HepG2 (cell line): Measurements from ENCODE around the gene ARGLU1. TPM values are rescaled to one million over a fixed set of nuclear protein-coding genes. Genes with fewer than 3 reads are reported as not detected.

Source experiments
- ATAC-seq: fragments of 200-7000 bp; cut with Tn5 transposase; 3 replicates; pipeline ENCODE4 v1.9.1; 2020; ENCODE audit warnings: mild to moderate bottlenecking, moderate library complexity
- BruUV-seq: library from RNA; stranded (reverse); fragments of 400-500 nt; replicated peaks from 2 replicates; lab custom pipeline; 2021; lab: Mats Ljungman, UMichigan
- CTCF ChIA-PET: fragments of 300-600 bp; formaldehyde crosslinking; extraction: SDS; loops from one replicate; lab custom pipeline; 2021; ENCODE audit warnings: low total read pairs, inconsistent platforms, low intra/inter-chr PET ratio; lab: Yijun Ruan, JAX
- POLR2A ChIA-PET: fragments of 350-600 bp; sonication (Branson Sonifier 250); formaldehyde crosslinking; loops from one replicate; lab custom pipeline; 2020; ENCODE audit warnings: antibody characterized with exemption, inconsistent platforms; lab: Yijun Ruan, JAX
- DNase-seq: peaks from one replicate; pipeline ENCODE4 v3.0.0-alpha.2; 2015; ENCODE audit warnings: low spot score
- FAIRE-seq: peaks from 3 replicates; lab custom pipeline; 2011; peaks lifted over from hg19 to GRCh38; lab: Jason Lieb, UNC
- H2AFZ ChIP-seq: one replicate; pipeline ENCODE4 v1.6.1; 2011; ENCODE audit warnings: low read length, inconsistent platforms
- H3K27ac ChIP-seq: fragments of 300-600 bp; 3 replicates; pipeline ENCODE4 v1.8.0; 2011; ENCODE audit warnings: mixed run types, mild to moderate bottlenecking, mixed read lengths, low read length, inconsistent platforms; ENCODE audit not compliant: insufficient read depth; ENCODE audit errors: extremely low read length
- H3K27me3 ChIP-seq, 2 experiments: fragments of 200-600 bp in 1 of 2; 2 replicates in 1 of 2; 3 replicates in 1 of 2; pipeline versions ENCODE4 v1.6.0 to v1.8.0; 2011; ENCODE audit warnings: low read length in 2 of 2, mild to moderate bottlenecking in 2 of 2, moderate library complexity in 2 of 2, inconsistent platforms in 1 of 2; ENCODE audit not compliant: insufficient read depth in 2 of 2, control insufficient read depth in 1 of 2
- H3K36me3 ChIP-seq, 2 experiments: fragments of 200-600 bp in 1 of 2; replicated peaks in 1 of 2; 2 replicates in 1 of 2; 3 replicates in 1 of 2; pipeline versions ENCODE4 v1.5.1 to v1.8.0; 2011; ENCODE audit warnings: low read length in 2 of 2, inconsistent platforms in 1 of 2; ENCODE audit not compliant: insufficient read depth in 2 of 2, control insufficient read depth in 1 of 2
- H3K4me1 ChIP-seq: 2 replicates; pipeline ENCODE4 v1.5.1; 2012; ENCODE audit warnings: low read length, inconsistent platforms; ENCODE audit not compliant: insufficient read depth
- H3K4me2 ChIP-seq: 2 replicates; pipeline ENCODE4 v1.6.0; 2011; ENCODE audit warnings: low read depth, low read length, inconsistent platforms
- H3K4me3 ChIP-seq, 3 experiments: fragments of 200-600 bp in 1 of 3; sonication (generic), shearing (Covaris generic) in 1 of 3; replicated peaks in 1 of 3; 2 replicates each; pipeline ENCODE4 v1.5.1; 2011 to 2016; ENCODE audit warnings: low read length in 3 of 3, inconsistent platforms in 2 of 3, low read depth in 2 of 3, mild to moderate bottlenecking in 2 of 3, control low read depth in 1 of 3, mixed read lengths in 1 of 3; ENCODE audit not compliant: insufficient read depth in 1 of 3
- H3K79me2 ChIP-seq: one replicate; pipeline ENCODE4 v1.6.1; 2011; ENCODE audit warnings: low read length, inconsistent platforms; ENCODE audit not compliant: insufficient read depth
- H3K9ac ChIP-seq: 2 replicates; pipeline ENCODE4 v1.6.0; 2011; ENCODE audit warnings: mild to moderate bottlenecking, low read depth, low read length, inconsistent platforms; ENCODE audit not compliant: insufficient read depth
- H3K9me3 ChIP-seq: 2 replicates; pipeline ENCODE4 v1.5.1; 2012; ENCODE audit warnings: mild to moderate bottlenecking, low read length
- H4K20me1 ChIP-seq: 2 replicates; pipeline ENCODE4 v1.6.0; 2011; ENCODE audit warnings: inconsistent platforms, mild to moderate bottlenecking, low read length, moderate library complexity; ENCODE audit not compliant: insufficient read depth
- ERF ChIP-seq: IDR thresholded peaks from 2 replicates; pipeline ENCODE4 v1.6.1; 2018; ENCODE audit warnings: missing biosample characterization, missing genetic modification reagents
- FLYWCH1 ChIP-seq: sonication (generic); formaldehyde crosslinking; IDR thresholded peaks from 2 replicates; pipeline ENCODE4 v1.8.1; 2023; ENCODE audit warnings: mild to moderate bottlenecking, missing genetic modification reagents
- FOXO1 ChIP-seq: sonication (generic); formaldehyde crosslinking; IDR thresholded peaks from 2 replicates; pipeline ENCODE4 v1.4.0; 2020; ENCODE audit warnings: missing genetic modification reagents
- HNRNPL ChIP-seq: fragments of 200-400 bp; formaldehyde crosslinking; IDR thresholded peaks from 2 replicates; pipeline ENCODE4 v1.6.1; 2017; ENCODE audit warnings: mild to moderate bottlenecking, low read depth, low read length
- NR0B2 ChIP-seq: sonication (generic); formaldehyde crosslinking; IDR thresholded peaks from 2 replicates; pipeline ENCODE4 v1.4.0; 2020; ENCODE audit warnings: mild to moderate bottlenecking, missing genetic modification reagents
- PHF5A ChIP-seq: IDR thresholded peaks from one replicate; pipeline ENCODE4 v1.6.1; 2018; ENCODE audit warnings: low read depth, missing genetic modification reagents; ENCODE audit not compliant: unreplicated experiment
- TIGD3 ChIP-seq: sonication (generic); formaldehyde crosslinking; IDR thresholded peaks from 2 replicates; pipeline ENCODE4 v1.5.1; 2020; ENCODE audit warnings: mild to moderate bottlenecking, missing genetic modification reagents, borderline replicate concordance
- U2AF2 ChIP-seq: fragments of 200-400 bp; formaldehyde crosslinking; IDR thresholded peaks from 2 replicates; pipeline ENCODE4 v1.6.1; 2017; ENCODE audit warnings: low read depth, mild to moderate bottlenecking, low read length
- ZC3H13 ChIP-seq: sonication (generic); formaldehyde crosslinking; IDR thresholded peaks from 2 replicates; pipeline ENCODE4 v1.8.1; 2023; ENCODE audit warnings: mild to moderate bottlenecking, missing genetic modification reagents, moderate library complexity
- ZNF274 ChIP-seq: sonication (generic); formaldehyde crosslinking; IDR thresholded peaks from 2 replicates; pipeline ENCODE4 v1.5.1; 2020; ENCODE audit warnings: mild to moderate bottlenecking, missing genetic modification reagents
- ZNF547 ChIP-seq: sonication (generic); formaldehyde crosslinking; IDR thresholded peaks from 2 replicates; pipeline ENCODE4 v1.5.1; 2020; ENCODE audit warnings: mild to moderate bottlenecking, missing genetic modification reagents
- ZSCAN25 ChIP-seq: sonication (generic); formaldehyde crosslinking; IDR thresholded peaks from 2 replicates; pipeline ENCODE4 v1.8.0; 2022; ENCODE audit warnings: mild to moderate bottlenecking, missing genetic modification reagents
- WGBS: methylation state at CpG from one replicate; pipeline ENCODE4 v1.1.6; 2017; ENCODE audit warnings: low lambda C conversion rate; 5-methylcytosine and 5-hydroxymethylcytosine counted together
- in situ Hi-C: cut with HindIII; loops from 2 replicates; pipeline ENCODE4 v1.10.0; 2017; ENCODE audit warnings: low pct_unique_long_range_greater_than_20kb; ENCODE audit not compliant: extremely low pct_ligation_motif_present
- intact Hi-C: fragments of 100-400 bp; cut with micrococcal nuclease; formaldehyde crosslinking; loops from one replicate; pipeline ENCODE4 v1.10.0; 2022; ENCODE audit not compliant: unreplicated experiment
- polyA plus RNA-seq, 8 experiments: library from polyadenylated mRNA; depleted of rRNA in 3 of 8; stranded (reverse) in 7 of 8; unstranded in 1 of 8; fragments of >200 nt; fragmentation: Illumina TruSeq in 4 of 8; extraction: Trizol in 4 of 8; gene quantifications; 2 replicates each; pipeline versions ENCODE4 v1.2.1 to v1.2.3, GENCODE V29; 2011 to 2016; ENCODE audit warnings: low read depth in 4 of 8, missing spikeins in 1 of 8, mixed read lengths in 1 of 8; ENCODE audit not compliant: insufficient read depth in 1 of 8
- total RNA-seq, 5 experiments: library from RNA; depleted of rRNA; stranded (reverse); fragments of >200 nt; fragmentation: Illumina TruSeq; extraction: Trizol; gene quantifications; 2 replicates each; pipeline ENCODE4 v1.2.3, GENCODE V29; 2016; ENCODE audit warnings: low read depth in 1 of 5
- TF ChIP-seq, protein P1 (sequence below): sonication (generic); formaldehyde crosslinking; IDR thresholded peaks from 2 replicates; pipeline ENCODE4 v1.5.0; 2020; ENCODE audit warnings: missing genetic modification reagents, mild to moderate bottlenecking, borderline replicate concordance

The ARGLU1 gene
- total and polyA plus RNA-seq, 2 of the 13 experiments (the other 11 are each of a cell fraction or from before 2014, with no cell fraction given), result 47.1 to 70.6 TPM

DNA sequence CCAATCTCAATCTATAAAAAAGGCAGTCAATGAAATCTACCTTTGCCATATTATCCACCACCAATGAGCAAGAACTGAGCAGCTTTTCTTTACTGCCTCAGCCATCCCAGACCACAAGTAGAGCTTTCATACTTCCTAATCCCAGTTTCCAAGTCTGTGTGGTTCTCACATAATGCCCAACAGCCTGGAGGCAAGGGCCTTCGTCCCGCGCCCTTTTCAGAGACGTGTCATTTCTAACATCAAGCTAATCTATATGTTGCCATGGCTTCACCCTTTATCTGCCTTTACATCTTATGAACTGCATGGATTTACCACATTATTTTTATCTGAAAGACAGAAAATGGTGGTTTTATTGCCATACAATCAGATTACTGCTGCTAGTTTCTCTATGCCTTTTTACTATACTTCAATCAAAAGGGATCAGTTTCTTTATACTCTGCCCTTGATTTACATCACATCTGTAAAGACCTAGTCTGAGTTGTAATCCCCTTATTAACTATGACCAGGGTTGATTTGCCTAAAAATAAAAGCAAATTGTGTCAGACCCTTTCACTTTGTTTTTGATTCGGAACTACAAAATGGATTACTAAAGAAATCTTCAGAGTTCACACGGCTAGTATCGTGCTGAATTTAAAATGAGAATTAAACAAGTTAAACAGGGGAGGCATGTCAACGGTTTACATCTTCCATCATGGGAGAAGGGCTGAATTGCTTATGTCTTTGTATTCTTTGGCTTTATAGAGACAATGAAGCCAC is 38.3 kb downstream of the ARGLU1 start:
- Histone ChIP-seq H3K79me2 (no peaks in the 10 kb centered on the region), H3K4me3 (no peak overlapping the region), H2AFZ (no peak overlapping the region), H3K9ac (no peak overlapping the region), H3K9me3 (no peaks in the 10 kb centered on the region), H3K36me3 (no peaks in the 10 kb centered on the region), H3K27ac (no peak overlapping the region), H4K20me1 (no peaks in the 10 kb centered on the region), H3K4me2 (no peak overlapping the region), H3K27me3 (peaks cover 2 to 13% of the 10 kb centered on the region in 2 experiments; a peak in 2 of 5 replicates), H3K4me1 (peaks cover 8% of the 10 kb centered on the region)
- no peak for ATAC-seq
- intact Hi-C loops, result loop anchor here (10.0 kb wide), 3 partner anchors 385 to 1955 kb away; no protein-coding TSS in a partner anchor
- no TSS peak for BruUV-seq
- ChIA-PET POLR2A (no interaction called here), CTCF (no interaction called here)
- DNase-seq, result no peak
- WGBS, result 60% methylated on average over 8 of the region's 8 CpGs
- TF ChIP-seq ZNF547 (CRISPR knock-in tag) (no peak), HNRNPL (no peak), ERF (CRISPR knock-in tag) (no peak), PHF5A (CRISPR knock-in tag) (no peak), FLYWCH1 (CRISPR knock-in tag) (no peak)
- in situ Hi-C loops, result loop anchor here (10.0 to 25.0 kb wide), 3 partner anchors 585 to 1967 kb away; no protein-coding TSS in a partner anchor
- no peak for FAIRE-seq

DNA sequence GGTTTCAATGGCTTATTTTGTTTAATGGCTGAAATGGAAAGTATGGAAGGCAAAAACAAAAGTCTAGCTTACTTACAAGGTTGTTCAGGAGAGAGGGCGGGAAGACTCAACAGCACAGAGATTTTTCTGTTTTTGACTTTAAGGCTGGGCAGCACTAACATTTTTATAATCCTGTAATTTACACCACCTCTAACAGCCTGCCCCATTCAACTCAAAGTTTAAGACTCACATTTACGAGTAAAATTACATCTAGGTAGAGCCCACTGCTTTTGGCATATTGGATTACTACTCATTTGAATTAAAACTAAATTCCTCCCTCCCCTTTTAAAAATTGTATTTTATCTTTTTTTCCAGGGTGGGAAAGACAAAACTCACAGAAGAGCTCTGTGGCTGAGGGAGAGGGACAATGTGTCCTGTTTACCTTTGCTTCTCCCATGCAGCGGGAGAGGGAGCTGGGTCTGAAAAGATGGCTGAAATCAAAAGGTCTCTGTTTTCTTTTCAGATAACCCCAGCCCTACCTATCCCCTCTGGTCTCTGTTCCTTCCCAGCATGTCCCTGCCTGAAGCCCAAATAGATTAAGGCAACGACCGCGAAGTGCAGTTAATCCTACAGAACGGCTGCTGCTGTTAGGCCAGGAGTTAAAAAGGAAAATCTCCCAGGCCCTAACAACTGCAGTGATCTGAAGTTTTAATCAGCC is 39.1 kb downstream of the ARGLU1 start:
- no peak overlapping the region for H3K9ac ChIP-seq
- TF ChIP-seq ZC3H13 (no peak), ZNF274 (CRISPR knock-in tag) (no peak), TIGD3 (CRISPR knock-in tag) (no peak), NR0B2 (CRISPR knock-in tag) (no peak), U2AF2 (no peak), FOXO1 (CRISPR knock-in tag) (no peak), ZSCAN25 (CRISPR knock-in tag) (no peak)
- TF ChIP-seq, protein P1, sequence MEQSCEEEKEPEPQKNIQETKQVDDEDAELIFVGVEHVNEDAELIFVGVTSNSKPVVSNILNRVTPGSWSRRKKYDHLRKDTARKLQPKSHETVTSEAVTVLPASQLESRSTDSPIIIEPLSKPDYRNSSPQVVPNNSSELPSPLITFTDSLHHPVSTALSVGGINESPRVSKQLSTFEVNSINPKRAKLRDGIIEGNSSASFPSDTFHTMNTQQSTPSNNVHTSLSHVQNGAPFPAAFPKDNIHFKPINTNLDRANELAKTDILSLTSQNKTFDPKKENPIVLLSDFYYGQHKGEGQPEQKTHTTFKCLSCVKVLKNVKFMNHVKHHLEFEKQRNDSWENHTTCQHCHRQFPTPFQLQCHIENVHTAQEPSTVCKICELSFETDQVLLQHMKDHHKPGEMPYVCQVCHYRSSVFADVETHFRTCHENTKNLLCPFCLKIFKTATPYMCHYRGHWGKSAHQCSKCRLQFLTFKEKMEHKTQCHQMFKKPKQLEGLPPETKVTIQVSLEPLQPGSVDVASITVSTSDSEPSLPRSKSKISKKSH, result no peak

More for the DNA sequence above, 39.1 kb downstream of the ARGLU1 start:
- H2AFZ ChIP-seq, result no peak overlapping the region
- ChIA-PET POLR2A (no interaction called here), CTCF (no interaction called here)
- H3K27ac ChIP-seq, result no peak overlapping the region
- no peak overlapping the region for H3K4me3 ChIP-seq
- no peaks in the 10 kb centered on the region for H3K79me2 ChIP-seq
- no peaks in the 10 kb centered on the region for H4K20me1 ChIP-seq
- H3K4me2 ChIP-seq, result no peak overlapping the region
- H3K4me1 ChIP-seq, result peaks cover 8% of the 10 kb centered on the region
- H3K27me3 ChIP-seq, result peaks cover 2 to 7% of the 10 kb centered on the region in 2 experiments; a peak in 2 of 5 replicates
- intact Hi-C loops (no loop called here), in situ Hi-C loops (loop anchor here (25.0 kb wide), 2 partner anchors 1117 to 1967 kb away; no protein-coding TSS in a partner anchor)
- ATAC-seq (no peak), DNase-seq (no peak), FAIRE-seq (no peak)
- no peaks in the 10 kb centered on the region for H3K9me3 ChIP-seq
- H3K36me3 ChIP-seq, result no peaks in the 10 kb centered on the region
- no TSS peak for BruUV-seq
- WGBS, result 29% methylated on average over 7 of the region's 7 CpGs
